Left lung (tissue), 10 donors: ENCODE data around the gene LGALS8. TPM values are rescaled to one million over a fixed set of nuclear protein-coding genes. Genes with fewer than 3 reads are reported as not detected.
A peak's percentile ranks its signal among the peaks of the same experiment; 100 is the strongest.
"Not testable (repeated sequence)": the region's sequence is repeated elsewhere in the genome, so short reads cannot be mapped to it uniquely, and the experiment has no call there.

Experiments used
- ATAC-seq: fragments of 200-7000 bp; cut with Tn5 transposase; one replicate; pipeline ENCODE4 v1.9.1; 2020; ENCODE audit warnings: moderate library complexity
- DNase-seq, 4 donors: peaks; one replicate each; pipeline ENCODE4 v3.0.0-alpha.2; 2013 to 2020
- H3K27ac ChIP-seq, 2 donors: fragments of 200-600 bp; sonication (generic) in 1 of 2; one replicate each; pipeline versions ENCODE4 v1.5.0 to v1.8.0; 2020 to 2021
- H3K27me3 ChIP-seq, 2 donors: fragments of 200-600 bp; sonication (generic) in 1 of 2; one replicate each; pipeline versions ENCODE4 v1.5.0 to v1.8.0; 2020 to 2021
- H3K36me3 ChIP-seq, 2 donors: fragments of 200-600 bp; sonication (generic) in 1 of 2; one replicate each; pipeline versions ENCODE4 v1.5.0 to v1.8.0; 2020 to 2021
- H3K4me1 ChIP-seq, 2 donors: fragments of 200-600 bp; one replicate each; pipeline ENCODE4 v1.8.0; 2021
- H3K4me3 ChIP-seq, 2 donors: fragments of 200-600 bp; sonication (generic) in 1 of 2; one replicate each; pipeline versions ENCODE4 v1.5.0 to v1.8.0; 2020 to 2021; ENCODE audit warnings: mild to moderate bottlenecking in 1 of 2
- H3K9me3 ChIP-seq, 2 donors: fragments of 200-600 bp; sonication (generic) in 1 of 2; one replicate each; pipeline versions ENCODE4 v1.5.0 to v1.8.0; 2020 to 2021
- CTCF ChIP-seq, 2 donors: fragments of 200-600 bp; sonication (generic) in 1 of 2; IDR thresholded peaks; one replicate each; pipeline versions ENCODE4 v1.5.0 to v1.8.0; 2021; ENCODE audit warnings: antibody characterized with exemption in 2 of 2
- intact Hi-C, 2 donors: fragments of 100-400 bp; cut with DNase I; formaldehyde crosslinking; loops; one replicate each; pipeline versions ENCODE4 v1.11.2 to v1.14.2; 2022
- polyA plus RNA-seq, 6 donors: library from polyadenylated mRNA; unstranded; fragments of 120-200 nt; gene quantifications; one replicate each; pipeline ENCODE4 v1.2.1, GENCODE V29; 2013; ENCODE audit not compliant: insufficient read length in 6 of 6
- total RNA-seq, 2 donors: library from RNA; stranded (reverse); fragmentation: NEBNext Ultra II Directional; extraction: Animal tissue kit (Norgen Biotek cat#: 25700); gene quantifications; one replicate each; pipeline ENCODE4 v1.2.1, GENCODE V29; 2021
- donor health status: DM: no; HTN: yes; CAD: no.
- donor health status: DM: no; HTN: no; CAD: no.

Gene LGALS8
- total and polyA plus RNA-seq, 8 donors = 64.2 to 92.8 (median 79.5) TPM

- Histone ChIP-seq H3K4me3 (no peak overlapping the region), H3K27me3 (no peaks in the 10 kb centered on the region), H3K27ac (no peak overlapping the region), H3K36me3 (no peaks in the 10 kb centered on the region), H3K9me3 (no peaks in the 10 kb centered on the region), H3K4me1 (no peaks in the 10 kb centered on the region)
- TF ChIP-seq CTCF (IDR thresholded peaks at IDR 0.05) = no peak
- intact Hi-C loops = loop anchor here in 1 of 2 donors (5.0 kb wide), 1 partner anchor 379 kb away; no protein-coding TSS in a partner anchor
- DNase-seq (no peak), ATAC-seq (no peak)
Measured at GRCh38 chr1:236486356-236487002, 37.3 kb upstream of the LGALS8 start.

- H3K36me3 ChIP-seq, H3K27me3 ChIP-seq, H3K4me3 ChIP-seq, H3K27ac ChIP-seq, H3K4me1 ChIP-seq, H3K9me3 ChIP-seq, ATAC-seq, DNase-seq: not testable (repeated sequence)
- intact Hi-C loops = loop anchor here in 1 of 2 donors (5.0 kb wide), 1 partner anchor 382 kb away; no protein-coding TSS in a partner anchor
Measured at GRCh38 chr1:236489161-236489560, 34.6 kb upstream of the LGALS8 start.

- no peaks in the 10 kb centered on the region for H3K27me3 ChIP-seq
- intact Hi-C loops = loop anchor here in 1 of 2 donors (5.0 kb wide), 1 partner anchor 383 kb away; no protein-coding TSS in a partner anchor
- ATAC-seq (peak; percentile 88), DNase-seq (peak in 2 of 4 donors; percentile 42 to 64)
- TF ChIP-seq CTCF (IDR thresholded peaks at IDR 0.05) = peak; percentile 52 to 76
- H3K9me3 ChIP-seq = no peaks in the 10 kb centered on the region
- no peak overlapping the region for H3K4me3 ChIP-seq
- no peak overlapping the region for H3K27ac ChIP-seq
- H3K36me3 ChIP-seq = no peaks in the 10 kb centered on the region
- no peaks in the 10 kb centered on the region for H3K4me1 ChIP-seq
Measured at GRCh38 chr1:236489710-236490377, 33.9 kb upstream of the LGALS8 start.

- no peaks in the 10 kb centered on the region for H3K36me3 ChIP-seq
- ATAC-seq (no peak), DNase-seq (no peak)
- H3K9me3 ChIP-seq = no peaks in the 10 kb centered on the region
- no peaks in the 10 kb centered on the region for H3K4me1 ChIP-seq
- no peaks in the 10 kb centered on the region for H3K27me3 ChIP-seq
- no peak overlapping the region for H3K4me3 ChIP-seq
- intact Hi-C loops = no loop called here
- no peak for TF ChIP-seq CTCF (IDR thresholded peaks at IDR 0.05)
- H3K27ac ChIP-seq = no peak overlapping the region
Measured at GRCh38 chr1:236491469-236492136, 32.2 kb upstream of the LGALS8 start.

GRCh38 chr1:236492378-236492777 lies 31.4 kb upstream of the LGALS8 start:
- Histone ChIP-seq H3K27ac (no peak overlapping the region), H3K4me3 (no peak overlapping the region), H3K36me3 (no peaks in the 10 kb centered on the region), H3K9me3 (no peaks in the 10 kb centered on the region), H3K27me3 (no peaks in the 10 kb centered on the region), H3K4me1 (no peaks in the 10 kb centered on the region)
- ATAC-seq (no peak), DNase-seq (no peak)
- intact Hi-C loops = no loop called here
- TF ChIP-seq CTCF (IDR thresholded peaks at IDR 0.05) = no peak
